DND-41 (cell line): ENCODE results near the gene ITGA11.

Experiments used
- ATAC-seq: fragments of 200-7000 bp; cut with Tn5 transposase; 3 replicates; pipeline ENCODE4 v1.9.1; 2021; ENCODE audit warnings: low read depth; ENCODE audit not compliant: insufficient read depth
- DNase-seq: peaks from one replicate; pipeline ENCODE4 v3.0.0-alpha.2; 2020
- H2AFZ ChIP-seq: 2 replicates; pipeline ENCODE4 v1.6.0; 2012; ENCODE audit warnings: low read depth, low read length
- H3K27ac ChIP-seq: 2 replicates; pipeline ENCODE4 v1.5.1; 2012; ENCODE audit warnings: low read length, inconsistent platforms
- H3K27me3 ChIP-seq: fragments of 200-600 bp; sonication (generic); 2 replicates; pipeline ENCODE4 v1.6.0; 2012; ENCODE audit warnings: low read length, mild to moderate bottlenecking, inconsistent platforms; ENCODE audit not compliant: insufficient read depth, poor library complexity
- H3K36me3 ChIP-seq: 2 replicates; pipeline ENCODE4 v1.5.1; 2012; ENCODE audit warnings: low read length, inconsistent platforms; ENCODE audit not compliant: insufficient read depth
- H3K4me1 ChIP-seq: 2 replicates; pipeline ENCODE4 v1.5.1; 2012; ENCODE audit warnings: mild to moderate bottlenecking, low read length; ENCODE audit not compliant: insufficient read depth
- H3K4me2 ChIP-seq: 2 replicates; pipeline ENCODE4 v1.6.0; 2012; ENCODE audit warnings: mild to moderate bottlenecking, moderate library complexity, low read length, inconsistent platforms; ENCODE audit not compliant: insufficient read depth
- H3K4me3 ChIP-seq, 2 experiments: fragments of 200-600 bp in 1 of 2; shearing (Covaris generic) in 1 of 2; 2 replicates each; pipeline ENCODE4 v1.5.1; 2012 to 2016; ENCODE audit warnings: inconsistent platforms in 2 of 2, low read length in 2 of 2, mild to moderate bottlenecking in 2 of 2, low read depth in 1 of 2, moderate library complexity in 1 of 2
- H3K79me2 ChIP-seq: 2 replicates; pipeline ENCODE4 v1.6.0; 2012; ENCODE audit warnings: low read length, inconsistent platforms; ENCODE audit not compliant: insufficient read depth
- H3K9ac ChIP-seq: 2 replicates; pipeline ENCODE4 v1.6.0; 2012; ENCODE audit warnings: low read depth, mild to moderate bottlenecking, inconsistent platforms, low read length, moderate library complexity
- H3K9me3 ChIP-seq: 2 replicates; pipeline ENCODE4 v1.5.1; 2012; ENCODE audit warnings: low read length, moderate library complexity, mild to moderate bottlenecking, inconsistent platforms; ENCODE audit not compliant: insufficient read depth, severe bottlenecking
- H4K20me1 ChIP-seq: 2 replicates; pipeline ENCODE4 v1.6.0; 2012; ENCODE audit warnings: low read length; ENCODE audit not compliant: insufficient read depth
- EZH2 ChIP-seq: IDR thresholded peaks from 3 replicates; pipeline ENCODE4 v1.6.1; 2012; ENCODE audit warnings: borderline replicate concordance, low read depth, mild to moderate bottlenecking, moderate library complexity, low read length, inconsistent platforms; ENCODE audit not compliant: severe bottlenecking
- TF ChIP-seq, protein P1 (sequence below): IDR thresholded peaks from 2 replicates; pipeline ENCODE4 v1.5.1; 2012; ENCODE audit warnings: borderline replicate concordance, low read length, moderate library complexity, mild to moderate bottlenecking; ENCODE audit not compliant: poor library complexity, severe bottlenecking; ENCODE audit errors: extremely low read depth

ITGA11 gene

DNA sequence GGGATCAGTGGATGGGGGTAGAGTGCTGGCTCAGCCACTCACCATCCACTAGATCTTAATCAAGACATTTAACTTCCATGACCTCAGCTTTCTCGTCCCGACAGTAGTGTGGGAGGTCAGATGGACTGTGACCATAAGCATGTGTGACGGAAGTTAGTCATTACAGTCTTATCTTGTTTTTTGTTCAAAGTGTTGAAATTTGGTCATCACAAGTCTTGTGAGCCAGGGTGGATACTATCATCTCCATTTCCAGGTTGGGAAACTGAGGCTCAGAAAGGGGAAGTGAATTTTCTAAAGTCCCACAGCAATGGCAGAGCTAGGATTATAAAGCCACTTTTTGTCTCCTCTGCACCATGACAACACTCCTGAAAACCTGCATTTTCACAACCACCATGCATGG, 32.0 kb upstream of the ITGA11 start:
- no peak overlapping the region for H3K4me3 ChIP-seq
- no peak for ATAC-seq
- no peaks in the 10 kb centered on the region for H4K20me1 ChIP-seq
- no peak overlapping the region for H3K27ac ChIP-seq
- no peaks in the 10 kb centered on the region for H3K27me3 ChIP-seq
- DNase-seq: no peak
- no peak overlapping the region for H3K4me2 ChIP-seq
- H3K9ac ChIP-seq: no peak overlapping the region
- H3K4me1 ChIP-seq: no peaks in the 10 kb centered on the region
- H3K79me2 ChIP-seq: no peaks in the 10 kb centered on the region
- H3K36me3 ChIP-seq: no peaks in the 10 kb centered on the region
- H2AFZ ChIP-seq: no peak overlapping the region
- no peak for TF ChIP-seq EZH2
- TF ChIP-seq, protein P1, sequence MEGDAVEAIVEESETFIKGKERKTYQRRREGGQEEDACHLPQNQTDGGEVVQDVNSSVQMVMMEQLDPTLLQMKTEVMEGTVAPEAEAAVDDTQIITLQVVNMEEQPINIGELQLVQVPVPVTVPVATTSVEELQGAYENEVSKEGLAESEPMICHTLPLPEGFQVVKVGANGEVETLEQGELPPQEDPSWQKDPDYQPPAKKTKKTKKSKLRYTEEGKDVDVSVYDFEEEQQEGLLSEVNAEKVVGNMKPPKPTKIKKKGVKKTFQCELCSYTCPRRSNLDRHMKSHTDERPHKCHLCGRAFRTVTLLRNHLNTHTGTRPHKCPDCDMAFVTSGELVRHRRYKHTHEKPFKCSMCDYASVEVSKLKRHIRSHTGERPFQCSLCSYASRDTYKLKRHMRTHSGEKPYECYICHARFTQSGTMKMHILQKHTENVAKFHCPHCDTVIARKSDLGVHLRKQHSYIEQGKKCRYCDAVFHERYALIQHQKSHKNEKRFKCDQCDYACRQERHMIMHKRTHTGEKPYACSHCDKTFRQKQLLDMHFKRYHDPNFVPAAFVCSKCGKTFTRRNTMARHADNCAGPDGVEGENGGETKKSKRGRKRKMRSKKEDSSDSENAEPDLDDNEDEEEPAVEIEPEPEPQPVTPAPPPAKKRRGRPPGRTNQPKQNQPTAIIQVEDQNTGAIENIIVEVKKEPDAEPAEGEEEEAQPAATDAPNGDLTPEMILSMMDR: no peak
- H3K9me3 ChIP-seq: no peaks in the 10 kb centered on the region

DNA sequence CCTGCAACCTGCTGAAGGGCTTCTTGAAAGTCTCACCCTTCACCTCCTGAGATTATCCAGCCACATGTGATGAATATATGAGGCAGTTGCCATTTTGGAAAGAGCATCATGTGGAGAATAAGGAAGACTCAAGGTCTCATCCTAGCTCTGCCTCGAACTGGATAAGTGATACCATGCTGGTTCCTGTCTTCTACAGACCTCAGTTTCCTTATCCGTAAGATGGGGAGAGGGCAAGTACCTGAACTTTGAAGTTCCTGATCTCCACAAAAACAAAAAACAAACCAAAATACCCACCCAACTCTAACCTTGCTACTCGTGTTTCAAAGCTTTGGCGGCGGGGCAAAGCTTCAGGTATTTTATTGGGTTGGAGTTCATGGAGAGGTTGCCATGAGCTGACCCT, 31.5 kb upstream of the ITGA11 start:
- H3K27me3 ChIP-seq: no peaks in the 10 kb centered on the region
- no peak overlapping the region for H3K4me3 ChIP-seq
- H3K9ac ChIP-seq: no peak overlapping the region
- no peak overlapping the region for H3K27ac ChIP-seq
- H3K36me3 ChIP-seq: no peaks in the 10 kb centered on the region
- H3K4me2 ChIP-seq: no peak overlapping the region
- H3K9me3 ChIP-seq: no peaks in the 10 kb centered on the region
- H4K20me1 ChIP-seq: no peaks in the 10 kb centered on the region
- no peak overlapping the region for H2AFZ ChIP-seq
- no peak for DNase-seq
- no peaks in the 10 kb centered on the region for H3K4me1 ChIP-seq
- no peaks in the 10 kb centered on the region for H3K79me2 ChIP-seq
- TF ChIP-seq, protein P1: no peak
- TF ChIP-seq EZH2: no peak
- no peak for ATAC-seq

DNA sequence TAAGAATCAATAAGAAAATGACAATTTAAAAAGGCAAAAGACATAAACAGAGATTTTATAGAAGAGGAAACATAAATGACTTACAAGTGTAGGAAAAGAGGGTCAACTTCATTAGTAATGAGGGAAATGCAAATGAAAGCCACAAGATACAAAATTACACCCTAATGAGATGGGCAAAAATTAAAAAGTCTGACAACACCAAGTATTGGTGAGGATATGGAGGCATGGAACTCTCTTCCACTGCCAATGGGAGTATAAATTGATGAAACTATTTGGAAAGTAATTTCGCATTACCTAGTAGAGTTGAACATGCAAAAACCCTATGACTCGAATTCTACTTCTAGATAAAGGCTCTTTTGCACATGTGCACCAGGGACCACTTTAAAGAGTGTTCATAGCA, 28.2 kb upstream of the ITGA11 start:
- Histone ChIP-seq H4K20me1 (no peaks in the 10 kb centered on the region), H3K9ac (no peak overlapping the region), H2AFZ (no peak overlapping the region), H3K27ac (no peak overlapping the region), H3K9me3 (no peaks in the 10 kb centered on the region), H3K79me2 (no peaks in the 10 kb centered on the region), H3K4me2 (no peak overlapping the region), H3K4me3 (no peak overlapping the region), H3K4me1 (no peaks in the 10 kb centered on the region), H3K27me3 (no peaks in the 10 kb centered on the region), H3K36me3 (no peaks in the 10 kb centered on the region)
- no peak for DNase-seq
- TF ChIP-seq, protein P1: no peak
- TF ChIP-seq EZH2: no peak
- no peak for ATAC-seq

DNA sequence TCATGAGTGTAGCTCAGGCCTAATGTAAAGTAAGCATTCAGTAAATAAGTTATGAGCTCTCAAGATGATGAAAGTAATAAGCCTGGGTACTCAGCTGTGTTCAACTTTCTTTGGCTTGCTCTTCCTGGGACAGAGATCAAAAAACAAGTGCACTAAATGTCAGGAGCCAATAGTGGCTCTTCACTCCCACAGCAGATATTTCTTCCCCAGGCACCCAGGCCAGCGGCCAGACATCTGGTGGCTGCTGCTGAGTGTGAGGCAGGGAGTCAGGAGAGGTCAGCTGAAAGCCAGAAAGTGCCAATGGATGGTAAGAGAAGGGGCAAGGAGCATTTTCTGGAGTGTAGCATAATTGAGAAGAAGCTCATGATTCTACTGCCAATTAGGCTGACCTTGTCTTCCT, 18.2 kb upstream of the ITGA11 start:
- Histone ChIP-seq H3K27me3 (no peaks in the 10 kb centered on the region), H3K4me2 (no peak overlapping the region), H3K27ac (no peak overlapping the region), H3K79me2 (no peaks in the 10 kb centered on the region), H2AFZ (no peak overlapping the region), H3K9me3 (no peaks in the 10 kb centered on the region), H3K36me3 (no peaks in the 10 kb centered on the region), H3K4me1 (no peaks in the 10 kb centered on the region), H3K9ac (no peak overlapping the region), H4K20me1 (no peaks in the 10 kb centered on the region), H3K4me3 (no peak overlapping the region)
- ATAC-seq (no peak), DNase-seq (no peak)
- no peak for TF ChIP-seq EZH2
- TF ChIP-seq, protein P1: no peak
